ENCODE data around the gene EFNA2.

- TF ChIP-seq EP300 (IDR thresholded peaks at IDR 0.05): no peak
- peak; percentile 81 to 99 (median 85) for TF ChIP-seq CTCF (IDR thresholded peaks at IDR 0.05)
- TF ChIP-seq POLR2A (IDR thresholded peaks at IDR 0.05; ENCODE audit: low read depth): no peak
These were observed 5.8 kb upstream of the EFNA2 start for GRCh38 chr19:1279782-1280341.
